Endothelial cell of umbilical vein (primary cell): ENCODE data around the gene CLCN5. TPM values are rescaled to one million over a fixed set of nuclear protein-coding genes. Genes with fewer than 3 reads are reported as not detected.

Source experiments
- BruUV-seq: library from RNA; stranded (reverse); fragments of 400-500 nt; replicated peaks from 2 replicates; lab custom pipeline; 2021; lab: Mats Ljungman, UMichigan
- CTCF ChIA-PET: fragments of 300-600, 350-600 bp; sonication (Branson Sonifier 250); formaldehyde crosslinking; loops from one replicate; lab custom pipeline; 2021; ENCODE audit warnings: antibody characterized with exemption, inconsistent platforms; lab: Charles Lee
- POLR2A ChIA-PET: fragments of 300-600, 350-600 bp; sonication (Branson Sonifier 250); formaldehyde crosslinking; loops from one replicate; lab custom pipeline; 2021; ENCODE audit warnings: antibody characterized with exemption, inconsistent platforms; lab: Charles Lee
- DNase-seq: peaks from one replicate; pipeline ENCODE4 v3.0.0-alpha.2; 2011; ENCODE audit warnings: low read depth, low spot score
- FAIRE-seq: peaks from 2 replicates; lab custom pipeline; 2011; peaks lifted over from hg19 to GRCh38; lab: Jason Lieb, UNC
- H2AFZ ChIP-seq: 2 replicates; pipeline ENCODE4 v1.6.0; 2012; ENCODE audit warnings: low read depth, low read length, control low read depth, inconsistent platforms
- H3K27ac ChIP-seq: 2 replicates; pipeline ENCODE4 v1.5.1; 2011; ENCODE audit warnings: low read depth, mild to moderate bottlenecking, control low read depth, low read length, moderate library complexity; ENCODE audit not compliant: insufficient read depth
- H3K27me3 ChIP-seq, 2 experiments: 2 replicates each; pipeline versions ENCODE4 v1.6.0 to v1.6.1; 2011; ENCODE audit warnings: low read length in 2 of 2, mixed read lengths in 1 of 2; ENCODE audit not compliant: control insufficient read depth in 2 of 2, insufficient read depth in 2 of 2
- H3K36me3 ChIP-seq, 2 experiments: 2 replicates in 1 of 2; 3 replicates in 1 of 2; pipeline ENCODE4 v1.5.1; 2011; ENCODE audit warnings: low read length in 2 of 2, mild to moderate bottlenecking in 1 of 2, moderate library complexity in 1 of 2; ENCODE audit not compliant: control insufficient read depth in 2 of 2, insufficient read depth in 2 of 2; ENCODE audit errors: extremely low read depth in 1 of 2
- H3K4me1 ChIP-seq: 3 replicates; pipeline ENCODE4 v1.5.1; 2011; ENCODE audit warnings: mild to moderate bottlenecking, low read length; ENCODE audit not compliant: control insufficient read depth, insufficient read depth; ENCODE audit errors: extremely low read depth
- H3K4me2 ChIP-seq: 2 replicates; pipeline ENCODE4 v1.6.1; 2011; ENCODE audit warnings: low read length, control low read depth, mixed read lengths; ENCODE audit not compliant: insufficient read depth
- H3K4me3 ChIP-seq, 3 experiments: fragments of 200-600 bp in 1 of 3; sonication (generic), shearing (Covaris generic) in 1 of 3; replicated peaks in 1 of 3; 2 replicates each; pipeline ENCODE4 v1.5.1; 2011 to 2016; ENCODE audit warnings: control low read depth in 3 of 3, low read length in 3 of 3, mild to moderate bottlenecking in 2 of 3, inconsistent platforms in 1 of 3, low read depth in 1 of 3, moderate library complexity in 1 of 3; ENCODE audit not compliant: insufficient read depth in 1 of 3
- H3K79me2 ChIP-seq: 2 replicates; pipeline ENCODE4 v1.6.0; 2012; ENCODE audit warnings: low read length, inconsistent platforms; ENCODE audit not compliant: control insufficient read depth, insufficient read depth
- H3K9ac ChIP-seq: replicated peaks from 2 replicates; pipeline ENCODE3; 2011; ENCODE audit warnings: low read length, control low read depth; ENCODE audit not compliant: insufficient read depth; ENCODE audit errors: extremely low read depth
- H3K9me1 ChIP-seq: replicated peaks from 3 replicates; pipeline ENCODE4 v1.6.0; 2011; ENCODE audit warnings: mild to moderate bottlenecking, low read length; ENCODE audit not compliant: control insufficient read depth, insufficient read depth; ENCODE audit errors: extremely low read depth
- H3K9me3 ChIP-seq: replicated peaks from 2 replicates; pipeline ENCODE4 v1.5.1; 2012; ENCODE audit warnings: low read length, inconsistent platforms; ENCODE audit not compliant: control insufficient read depth, insufficient read depth
- H4K20me1 ChIP-seq: replicated peaks from 2 replicates; pipeline ENCODE3; 2011; ENCODE audit warnings: mild to moderate bottlenecking, low read length; ENCODE audit not compliant: control insufficient read depth, insufficient read depth; ENCODE audit errors: extremely low read depth
- EZH2 ChIP-seq: IDR thresholded peaks from 2 replicates; pipeline ENCODE4 v1.6.1; 2012; ENCODE audit warnings: borderline replicate concordance, low read depth, mild to moderate bottlenecking, moderate library complexity, low read length, inconsistent platforms; ENCODE audit not compliant: severe bottlenecking
- FOS ChIP-seq: IDR thresholded peaks from 2 replicates; pipeline ENCODE4 v1.6.1; 2011; ENCODE audit warnings: mild to moderate bottlenecking, low read length, moderate library complexity, borderline replicate concordance; ENCODE audit not compliant: insufficient read depth
- GATA2 ChIP-seq: IDR thresholded peaks from 2 replicates; pipeline ENCODE4 v1.7.0; 2011; ENCODE audit warnings: low read depth, mild to moderate bottlenecking, moderate library complexity, mixed read lengths, low read length; ENCODE audit not compliant: insufficient read length, insufficient read depth
- JUN ChIP-seq: IDR thresholded peaks from 2 replicates; pipeline ENCODE4 v1.6.1; 2011; ENCODE audit warnings: borderline replicate concordance, low read depth; ENCODE audit not compliant: insufficient read length, insufficient read depth
- MYC ChIP-seq: IDR thresholded peaks from one replicate; pipeline ENCODE4 v1.6.1; 2011; ENCODE audit warnings: mild to moderate bottlenecking, low read depth, low read length
- POLR2A ChIP-seq: IDR thresholded peaks from 2 replicates; pipeline ENCODE4 v1.6.1; 2012; ENCODE audit warnings: low read depth, mild to moderate bottlenecking, control low read depth, low read length
- POLR2AphosphoS5 ChIP-seq: IDR thresholded peaks from 2 replicates; pipeline ENCODE4 v1.6.1; 2012; ENCODE audit warnings: low read depth, mild to moderate bottlenecking, control low read depth, low read length, moderate library complexity; ENCODE audit not compliant: insufficient read depth
- dilution Hi-C: fragments of 300-500 bp; cut with MboI; formaldehyde crosslinking; loops from one replicate; pipeline ENCODE4 v1.15.0; 2019; ENCODE audit warnings: low sequenced_read_pairs; ENCODE audit not compliant: extremely low pct_ligation_motif_present
- intact Hi-C: fragments of 100-400 bp; cut with micrococcal nuclease; formaldehyde crosslinking; loops from one replicate; pipeline ENCODE4 v1.10.0; 2022
- polyA plus RNA-seq, 4 experiments: library from polyadenylated mRNA; depleted of rRNA in 3 of 4; stranded (reverse) in 3 of 4; unstranded in 1 of 4; fragments of >200 nt; gene quantifications; 2 replicates each; pipeline versions ENCODE4 v1.2.1 to v1.2.3, GENCODE V29; 2011 to 2012; ENCODE audit warnings: missing spikeins in 1 of 4
- total RNA-seq: library from RNA; stranded (reverse); gene quantifications from 2 replicates; pipeline ENCODE4 v1.2.3, GENCODE V29; 2021
- TF ChIP-seq, protein P1 (sequence below), 2 donors: IDR thresholded peaks; 1 replicate in 1 of 2; 2 replicates in 1 of 2; pipeline ENCODE4 v1.5.1; 2011; ENCODE audit warnings: low read length in 2 of 2, mild to moderate bottlenecking in 2 of 2, moderate library complexity in 2 of 2, control low read depth in 1 of 2, inconsistent platforms in 1 of 2, low read depth in 1 of 2; ENCODE audit not compliant: insufficient read depth in 1 of 2; ENCODE audit errors: extremely low read depth in 1 of 2
- TF ChIP-seq, protein P2 (sequence below): IDR thresholded peaks from 2 replicates; pipeline ENCODE4 v1.6.1; 2011; ENCODE audit not compliant: insufficient read depth, insufficient read length

Gene CLCN5
- total and polyA plus RNA-seq, 2 donors (not counting 3 experiments of a cell fraction or from before 2014, with no cell fraction given) = 3.1 to 12.9 TPM

DNA sequence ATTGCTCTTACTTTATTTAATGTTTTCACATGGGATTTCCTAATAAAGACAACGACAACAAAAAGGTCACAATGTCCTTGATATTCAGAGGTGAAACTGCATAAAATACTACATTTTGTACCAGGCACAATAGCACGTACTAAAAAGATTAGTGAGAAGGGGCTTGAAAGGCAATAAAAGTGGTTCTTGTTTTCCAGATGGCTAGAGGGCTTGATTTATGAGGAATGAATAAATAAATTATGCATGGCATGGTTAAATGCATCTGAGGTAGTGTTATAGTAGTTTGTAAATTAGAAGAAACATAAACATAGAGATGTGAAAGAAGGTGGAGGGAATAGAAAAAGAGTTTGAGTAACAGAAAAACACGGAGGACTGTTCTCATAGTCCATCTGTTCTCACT, 123.4 kb downstream of the CLCN5 start:
- H3K4me2 ChIP-seq = no peak overlapping the region
- no peaks in the 10 kb centered on the region for H4K20me1 ChIP-seq
- TF ChIP-seq POLR2A (no peak), POLR2AphosphoS5 (no peak), JUN (no peak), EZH2 (no peak), GATA2 (no peak), FOS (no peak), MYC (no peak)
- TF ChIP-seq, protein P1, sequence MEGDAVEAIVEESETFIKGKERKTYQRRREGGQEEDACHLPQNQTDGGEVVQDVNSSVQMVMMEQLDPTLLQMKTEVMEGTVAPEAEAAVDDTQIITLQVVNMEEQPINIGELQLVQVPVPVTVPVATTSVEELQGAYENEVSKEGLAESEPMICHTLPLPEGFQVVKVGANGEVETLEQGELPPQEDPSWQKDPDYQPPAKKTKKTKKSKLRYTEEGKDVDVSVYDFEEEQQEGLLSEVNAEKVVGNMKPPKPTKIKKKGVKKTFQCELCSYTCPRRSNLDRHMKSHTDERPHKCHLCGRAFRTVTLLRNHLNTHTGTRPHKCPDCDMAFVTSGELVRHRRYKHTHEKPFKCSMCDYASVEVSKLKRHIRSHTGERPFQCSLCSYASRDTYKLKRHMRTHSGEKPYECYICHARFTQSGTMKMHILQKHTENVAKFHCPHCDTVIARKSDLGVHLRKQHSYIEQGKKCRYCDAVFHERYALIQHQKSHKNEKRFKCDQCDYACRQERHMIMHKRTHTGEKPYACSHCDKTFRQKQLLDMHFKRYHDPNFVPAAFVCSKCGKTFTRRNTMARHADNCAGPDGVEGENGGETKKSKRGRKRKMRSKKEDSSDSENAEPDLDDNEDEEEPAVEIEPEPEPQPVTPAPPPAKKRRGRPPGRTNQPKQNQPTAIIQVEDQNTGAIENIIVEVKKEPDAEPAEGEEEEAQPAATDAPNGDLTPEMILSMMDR (IDR thresholded peaks at IDR 0.05; ENCODE audit: extremely low read depth in 1 of 2, insufficient read depth in 1 of 2, low read depth in 1 of 2, low read length in 2 of 2) = no peak
- TF ChIP-seq, protein P2, sequence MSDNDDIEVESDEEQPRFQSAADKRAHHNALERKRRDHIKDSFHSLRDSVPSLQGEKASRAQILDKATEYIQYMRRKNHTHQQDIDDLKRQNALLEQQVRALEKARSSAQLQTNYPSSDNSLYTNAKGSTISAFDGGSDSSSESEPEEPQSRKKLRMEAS = no peak
- BruUV-seq = no TSS peak
- intact Hi-C loops = no loop called here
- H3K4me1 ChIP-seq = no peaks in the 10 kb centered on the region
- no peaks in the 10 kb centered on the region for H3K36me3 ChIP-seq
- DNase-seq (no peak), FAIRE-seq (no peak)
- H2AFZ ChIP-seq = no peak overlapping the region
- no peaks in the 10 kb centered on the region for H3K9me3 ChIP-seq
- H3K27ac ChIP-seq = no peak overlapping the region
- CTCF ChIA-PET = no interaction called here
- POLR2A ChIA-PET = no interaction called here
- H3K9me1 ChIP-seq = no peaks in the 10 kb centered on the region
- no peaks in the 10 kb centered on the region for H3K27me3 ChIP-seq
- dilution Hi-C loops = no loop called here
- H3K9ac ChIP-seq = no peak overlapping the region
- H3K79me2 ChIP-seq = no peaks in the 10 kb centered on the region
- H3K4me3 ChIP-seq = no peak overlapping the region
